Spleen (tissue), 7 donors: ENCODE measurements around the gene SERPINA4.

ENCODE experiments used
- CTCF ChIP-seq, 11 experiments: fragments of 200-600 bp in 7 of 11; fragments of 450-650 bp in 4 of 11; sonication (generic) in 4 of 11; IDR thresholded peaks in 8 of 11; conservative IDR thresholded peaks in 3 of 11; 1 replicate in 7 of 11; 2 replicates in 4 of 11; pipeline versions ENCODE4 v1.4.0 to v1.8.0; 2016 to 2021; ENCODE audit warnings: antibody characterized with exemption in 11 of 11, inconsistent platforms in 4 of 11, mild to moderate bottlenecking in 1 of 11
- POLR2A ChIP-seq, 3 donors: fragments of 450-650 bp; IDR thresholded peaks; one replicate each; pipeline ENCODE4 v1.5.1; 2017; ENCODE audit warnings: antibody characterized with exemption in 3 of 3, mild to moderate bottlenecking in 1 of 3
- POLR2AphosphoS5 ChIP-seq, 3 donors: sonication (generic); formaldehyde crosslinking; IDR thresholded peaks; one replicate each; pipeline ENCODE4 v1.5.1; 2017; ENCODE audit warnings: antibody characterized with exemption in 3 of 3
- donor health status: DM: no; HTN: no; CAD: no; lungs with moderate emphysema.
- donor health status: DM: no; HTN: no; CAD: no.
- donor health status: DM: no; HTN: no; CAD: no.

- TF ChIP-seq CTCF (IDR thresholded peaks at IDR 0.05 in 8 of 11, conservative IDR thresholded peaks at IDR 0.05 in 3 of 11) (no peak), POLR2AphosphoS5 (IDR thresholded peaks at IDR 0.05) (no peak), POLR2A (IDR thresholded peaks at IDR 0.05) (no peak)
Observed at GRCh38 chr14:94593376-94593748, 32.1 kb downstream of the SERPINA4 start.
